K562 (cell line): ENCODE measurements around the gene RNF224. TPM values are rescaled to one million over a fixed set of nuclear protein-coding genes. Genes with fewer than 3 reads are reported as not detected.

Experiments
- BRCA1 ChIP-seq, 2 experiments: fragments of 450-650 bp in 1 of 2; sonication (generic) in 1 of 2; formaldehyde crosslinking in 1 of 2; IDR thresholded peaks; 2 replicates each; pipeline versions ENCODE4 v1.5.0 to v1.6.1; 2017 to 2020; ENCODE audit warnings: mild to moderate bottlenecking in 1 of 2, missing genetic modification reagents in 1 of 2
- CBX2 ChIP-seq: fragments of 200-600 bp; sonication (generic); IDR thresholded peaks from one replicate; pipeline ENCODE4 v1.6.1; 2012; ENCODE audit warnings: mild to moderate bottlenecking, low read length, inconsistent platforms; ENCODE audit not compliant: insufficient read depth, poor library complexity, severe bottlenecking
- CCNT2 ChIP-seq: IDR thresholded peaks from 2 replicates; pipeline ENCODE4 v1.6.1; 2011; ENCODE audit warnings: borderline replicate concordance, low read depth, mild to moderate bottlenecking, moderate library complexity, mixed read lengths, low read length; ENCODE audit not compliant: insufficient read length; ENCODE audit errors: extremely low read depth
- FOXJ2 ChIP-seq: fragments of 200-800 bp; sonication (Bioruptor generic); IDR thresholded peaks from 2 replicates; pipeline ENCODE4 v1.6.1; 2016; ENCODE audit warnings: missing genetic modification characterization, missing compliant biosample characterization
- HDAC8 ChIP-seq: fragments of 450-650 bp; IDR thresholded peaks from 2 replicates; pipeline ENCODE4 v1.6.1; 2016; ENCODE audit warnings: mild to moderate bottlenecking, missing genetic modification characterization, moderate library complexity, missing compliant biosample characterization
- IFI16 ChIP-seq: fragments of 250-450 bp; sonication (Bioruptor Pico); IDR thresholded peaks from 2 replicates; pipeline ENCODE4 v2.1.2; 2022; ENCODE audit warnings: mild to moderate bottlenecking, inconsistent platforms
- JUNB ChIP-seq: fragments of 450-650 bp; formaldehyde crosslinking; conservative IDR thresholded peaks from 2 replicates; pipeline ENCODE4 v1.4.0; 2020; ENCODE audit warnings: mild to moderate bottlenecking
- MLLT1 ChIP-seq, 2 experiments: fragments of 450-650 bp; IDR thresholded peaks; 2 replicates each; pipeline ENCODE4 v1.6.1; 2016
- NFATC3 ChIP-seq: fragments of 450-650 bp; IDR thresholded peaks from 2 replicates; pipeline ENCODE4 v1.6.1; 2017; ENCODE audit warnings: mild to moderate bottlenecking
- POLR2G ChIP-seq: fragments of 200-400 bp; formaldehyde crosslinking; IDR thresholded peaks from 2 replicates; pipeline ENCODE4 v1.6.1; 2017; ENCODE audit warnings: low read depth, mild to moderate bottlenecking, antibody characterized with exemption, low read length, moderate library complexity
- RFX1 ChIP-seq: fragments of 450-650 bp; IDR thresholded peaks from 2 replicates; pipeline ENCODE4 v1.6.1; 2016; ENCODE audit warnings: mild to moderate bottlenecking, moderate library complexity
- TRIM24 ChIP-seq, 2 experiments: fragments of 450-650 bp; IDR thresholded peaks; 2 replicates each; pipeline ENCODE4 v1.6.1; 2016
- ZFP36 ChIP-seq: fragments of 150-350 bp; IDR thresholded peaks from 2 replicates; pipeline ENCODE4 v1.6.1; 2018; ENCODE audit warnings: low read length, low read depth; ENCODE audit not compliant: partially characterized antibody
- ZNF445 ChIP-seq: fragments of 250-450 bp; sonication (Bioruptor Pico); IDR thresholded peaks from 2 replicates; pipeline ENCODE4 v1.4.0; 2020; ENCODE audit warnings: low read depth, mild to moderate bottlenecking, moderate library complexity
- polyA plus RNA-seq, 8 experiments: library from polyadenylated mRNA; depleted of rRNA in 4 of 8; stranded (reverse) in 5 of 8; unstranded in 3 of 8; fragments of >200 nt; fragmentation: Nextera tagmentation in 2 of 8; fragmentation: Illumina TruSeq in 1 of 8; extraction: Ambion mirVana in 2 of 8; extraction: Trizol in 1 of 8; gene quantifications; 2 replicates each; pipeline versions ENCODE4 v1.2.1 to v1.2.3, GENCODE V29; 2011 to 2014; ENCODE audit warnings: inconsistent platforms in 1 of 8, missing spikeins in 1 of 8
- total RNA-seq, 7 experiments: library from RNA; depleted of rRNA in 6 of 7; stranded (reverse); fragments of >200 nt in 6 of 7; fragmentation: Illumina TruSeq in 2 of 7; extraction: Trizol in 2 of 7; gene quantifications; 2 replicates each; pipeline versions ENCODE4 v1.2.1 to v1.2.3, GENCODE V29; 2011 to 2021; ENCODE audit warnings: low replicate concordance in 1 of 7
- TF ChIP-seq, protein P1 (sequence below), 3 experiments: fragments of 200-800 bp in 1 of 3; fragments of 250-450 bp in 1 of 3; fragments of 450-650 bp in 1 of 3; sonication (Bioruptor Pico) in 1 of 3; sonication (Bioruptor generic) in 1 of 3; formaldehyde crosslinking in 1 of 3; IDR thresholded peaks; 2 replicates each; pipeline versions ENCODE4 v1.6.1 to v1.8.0; 2016 to 2022; ENCODE audit warnings: mild to moderate bottlenecking in 2 of 3, missing genetic modification characterization in 2 of 3, missing compliant biosample characterization in 1 of 3, moderate library complexity in 1 of 3
- TF ChIP-seq, protein P2 (sequence below): fragments of 250-450 bp; sonication (Bioruptor Pico); IDR thresholded peaks from 2 replicates; pipeline ENCODE4 v1.8.0; 2021; ENCODE audit warnings: moderate library complexity, mild to moderate bottlenecking, inconsistent platforms
- TF ChIP-seq, protein P3 (sequence below): fragments of 450-650 bp; formaldehyde crosslinking; IDR thresholded peaks from 2 replicates; pipeline ENCODE4 v1.4.0; 2020; ENCODE audit warnings: mild to moderate bottlenecking, moderate library complexity

The RNF224 gene
- total and polyA plus RNA-seq, 9 of the 15 experiments (the other 6 are each of a cell fraction or from before 2014, with no cell fraction given), result not detected

DNA sequence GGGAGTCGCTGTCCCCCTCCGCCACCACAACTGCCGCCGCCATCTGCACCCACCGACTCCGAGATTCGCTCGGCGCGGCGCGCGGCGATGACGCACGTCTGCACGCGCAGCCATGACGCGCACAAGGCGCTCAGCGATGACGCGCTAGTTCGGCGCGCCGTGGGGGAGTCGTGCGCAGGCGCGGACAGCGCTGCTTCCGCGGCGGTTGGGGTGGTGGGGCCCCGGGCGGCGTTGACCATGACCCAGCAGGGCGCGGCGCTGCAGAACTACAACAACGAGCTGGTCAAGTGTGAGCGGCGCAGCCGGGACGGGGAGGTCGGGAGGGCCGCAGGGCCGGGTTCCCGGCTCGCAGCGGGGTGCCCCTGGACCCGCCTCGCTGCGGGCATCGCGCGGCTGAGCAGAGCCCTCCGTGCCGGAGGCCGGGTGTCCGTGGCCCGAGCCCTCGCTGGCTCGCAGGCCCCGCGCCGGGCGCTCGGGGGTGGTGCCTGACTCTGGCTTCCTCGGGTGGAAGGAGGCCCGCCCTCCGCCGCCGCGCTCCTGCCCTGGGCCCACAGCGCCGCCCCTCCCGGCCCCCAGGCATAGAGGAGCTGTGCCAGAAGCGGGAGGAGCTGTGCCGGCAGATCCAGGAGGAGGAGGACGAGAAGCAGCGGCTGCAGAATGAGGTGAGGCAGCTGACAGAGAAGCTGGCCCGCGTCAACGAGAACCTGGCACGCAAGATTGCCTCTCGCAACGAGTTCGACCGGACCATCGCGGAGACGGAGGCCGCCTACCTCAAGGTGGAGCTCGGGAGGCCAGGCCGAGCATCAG is 38.6 kb upstream of the RNF224 start, which contains the start of the genes ANAPC2 and SSNA1 (continued):
- TF ChIP-seq, protein P1, sequence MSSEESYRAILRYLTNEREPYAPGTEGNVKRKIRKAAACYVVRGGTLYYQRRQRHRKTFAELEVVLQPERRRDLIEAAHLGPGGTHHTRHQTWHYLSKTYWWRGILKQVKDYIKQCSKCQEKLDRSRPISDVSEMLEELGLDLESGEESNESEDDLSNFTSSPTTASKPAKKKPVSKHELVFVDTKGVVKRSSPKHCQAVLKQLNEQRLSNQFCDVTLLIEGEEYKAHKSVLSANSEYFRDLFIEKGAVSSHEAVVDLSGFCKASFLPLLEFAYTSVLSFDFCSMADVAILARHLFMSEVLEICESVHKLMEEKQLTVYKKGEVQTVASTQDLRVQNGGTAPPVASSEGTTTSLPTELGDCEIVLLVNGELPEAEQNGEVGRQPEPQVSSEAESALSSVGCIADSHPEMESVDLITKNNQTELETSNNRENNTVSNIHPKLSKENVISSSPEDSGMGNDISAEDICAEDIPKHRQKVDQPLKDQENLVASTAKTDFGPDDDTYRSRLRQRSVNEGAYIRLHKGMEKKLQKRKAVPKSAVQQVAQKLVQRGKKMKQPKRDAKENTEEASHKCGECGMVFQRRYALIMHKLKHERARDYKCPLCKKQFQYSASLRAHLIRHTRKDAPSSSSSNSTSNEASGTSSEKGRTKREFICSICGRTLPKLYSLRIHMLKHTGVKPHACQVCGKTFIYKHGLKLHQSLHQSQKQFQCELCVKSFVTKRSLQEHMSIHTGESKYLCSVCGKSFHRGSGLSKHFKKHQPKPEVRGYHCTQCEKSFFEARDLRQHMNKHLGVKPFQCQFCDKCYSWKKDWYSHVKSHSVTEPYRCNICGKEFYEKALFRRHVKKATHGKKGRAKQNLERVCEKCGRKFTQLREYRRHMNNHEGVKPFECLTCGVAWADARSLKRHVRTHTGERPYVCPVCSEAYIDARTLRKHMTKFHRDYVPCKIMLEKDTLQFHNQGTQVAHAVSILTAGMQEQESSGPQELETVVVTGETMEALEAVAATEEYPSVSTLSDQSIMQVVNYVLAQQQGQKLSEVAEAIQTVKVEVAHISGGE (CRISPR knock-in tag; IDR thresholded peaks at IDR 0.05), result peak in 1 of 3 experiments; percentile 72; a peak in 2 of 6 replicates
- TF ChIP-seq ZFP36 (peak; percentile 2), FOXJ2 (no peak), CCNT2 (peak; percentile 93), ZNF445 (CRISPR knock-in tag) (no peak), NFATC3 (no peak), RFX1 (no peak), MLLT1 (IDR thresholded peaks at IDR 0.05) (peak; percentile 49 to 99; a peak in 2 of 4 replicates), HDAC8 (tag) (0 out of 2 replicates have a peak, but pooled peaks have one; percentile 30), CBX2 (no peak), JUNB (CRISPR knock-in tag) (0 out of 2 replicates have a peak, but pooled peaks have one; percentile 27), TRIM24 (IDR thresholded peaks at IDR 0.05) (0 out of 4 replicates have a peak, but pooled peaks of 1 of the 2 experiments have one; percentile 16), POLR2G (peak; percentile 97), BRCA1 (IDR thresholded peaks at IDR 0.05) (no peak), BRCA1 (CRISPR knock-in tag; IDR thresholded peaks at IDR 0.05) (no peak), IFI16 (CRISPR knock-in tag) (no peak)
- TF ChIP-seq, protein P2, sequence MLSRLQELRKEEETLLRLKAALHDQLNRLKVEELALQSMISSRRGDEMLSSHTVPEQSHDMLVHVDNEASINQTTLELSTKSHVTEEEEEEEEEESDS (CRISPR knock-in tag), result no peak
- TF ChIP-seq, protein P3, sequence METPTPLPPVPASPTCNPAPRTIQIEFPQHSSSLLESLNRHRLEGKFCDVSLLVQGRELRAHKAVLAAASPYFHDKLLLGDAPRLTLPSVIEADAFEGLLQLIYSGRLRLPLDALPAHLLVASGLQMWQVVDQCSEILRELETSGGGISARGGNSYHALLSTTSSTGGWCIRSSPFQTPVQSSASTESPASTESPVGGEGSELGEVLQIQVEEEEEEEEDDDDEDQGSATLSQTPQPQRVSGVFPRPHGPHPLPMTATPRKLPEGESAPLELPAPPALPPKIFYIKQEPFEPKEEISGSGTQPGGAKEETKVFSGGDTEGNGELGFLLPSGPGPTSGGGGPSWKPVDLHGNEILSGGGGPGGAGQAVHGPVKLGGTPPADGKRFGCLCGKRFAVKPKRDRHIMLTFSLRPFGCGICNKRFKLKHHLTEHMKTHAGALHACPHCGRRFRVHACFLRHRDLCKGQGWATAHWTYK, result peak; percentile 29; the same call in 1 of the 2 replicates
